GM23338 (cell line): ENCODE measurements around the gene CSTPP1. TPM values are rescaled to one million over a fixed set of nuclear protein-coding genes. Genes with fewer than 3 reads are reported as not detected.

Source experiments
- ATAC-seq: fragments of 200-7000 bp; cut with Tn5 transposase; 3 replicates; pipeline ENCODE4 v1.9.1; 2020
- DNase-seq: peaks from one replicate; pipeline ENCODE4 v3.0.0-alpha.2; 2015; ENCODE audit warnings: low spot score
- H2AFZ ChIP-seq: fragments of 200-600 bp; sonication (generic); 2 replicates; pipeline ENCODE4 v1.8.0; 2016; ENCODE audit warnings: antibody characterized with exemption, mild to moderate bottlenecking, moderate library complexity
- H3F3A ChIP-seq: fragments of 200-600 bp; sonication (generic); replicated peaks from 2 replicates; pipeline ENCODE4 v1.8.0; 2017; ENCODE audit warnings: antibody characterized with exemption, mixed run types, low read depth
- H3K27ac ChIP-seq: fragments of 200-600 bp; sonication (generic); 2 replicates; pipeline ENCODE4 v1.6.1; 2016; ENCODE audit warnings: low read depth
- H3K27me3 ChIP-seq: fragments of 200-600 bp; sonication (generic); 2 replicates; pipeline ENCODE4 v1.8.0; 2016; ENCODE audit warnings: mild to moderate bottlenecking, mixed run types, moderate library complexity; ENCODE audit not compliant: insufficient read depth
- H3K36me3 ChIP-seq: fragments of 200-600 bp; sonication (generic); 2 replicates; pipeline ENCODE4 v1.8.0; 2016; ENCODE audit warnings: mild to moderate bottlenecking; ENCODE audit not compliant: insufficient read depth
- H3K4me1 ChIP-seq: fragments of 200-600 bp; sonication (generic); 2 replicates; pipeline ENCODE4 v1.8.0; 2016; ENCODE audit warnings: mild to moderate bottlenecking, moderate library complexity; ENCODE audit not compliant: insufficient read depth
- H3K4me2 ChIP-seq: fragments of 200-600 bp; sonication (generic); 2 replicates; pipeline ENCODE4 v1.7.1; 2017; ENCODE audit warnings: mixed run types
- H3K4me3 ChIP-seq: fragments of 200-600 bp; sonication (generic); 2 replicates; pipeline ENCODE4 v1.6.1; 2016; ENCODE audit warnings: mixed run types
- H3K79me2 ChIP-seq: fragments of 200-600 bp; sonication (generic); replicated peaks from 2 replicates; pipeline ENCODE4 v1.8.0; 2017; ENCODE audit warnings: mild to moderate bottlenecking; ENCODE audit not compliant: insufficient read depth
- H3K9me2 ChIP-seq: fragments of 200-600 bp; sonication (generic); 2 replicates; pipeline ENCODE4 v1.8.0; 2017; ENCODE audit not compliant: insufficient read depth
- H4K20me1 ChIP-seq: fragments of 200-600 bp; sonication (generic); replicated peaks from 2 replicates; pipeline ENCODE4 v1.8.0; 2017; ENCODE audit warnings: mild to moderate bottlenecking; ENCODE audit not compliant: insufficient read depth
- H3K27ac Mint-ChIP-seq: 2 replicates; pipeline ENCODE4 v1.8.0; 2020; ENCODE audit warnings: inconsistent platforms, mild to moderate bottlenecking, moderate library complexity, mixed read lengths
- H3K27me3 Mint-ChIP-seq: 3 replicates; pipeline ENCODE4 v1.8.0; 2022; ENCODE audit warnings: low read depth, mild to moderate bottlenecking, moderate library complexity, mixed read lengths, inconsistent platforms; ENCODE audit not compliant: insufficient read depth, poor library complexity
- H3K36me3 Mint-ChIP-seq: 3 replicates; pipeline ENCODE4 v1.8.0; 2021; ENCODE audit warnings: low read depth, mild to moderate bottlenecking, inconsistent platforms, moderate library complexity, mixed read lengths
- H3K4me1 Mint-ChIP-seq: 3 replicates; pipeline ENCODE4 v1.8.0; 2020; ENCODE audit warnings: mild to moderate bottlenecking, inconsistent platforms, mixed read lengths
- H3K4me3 Mint-ChIP-seq: 3 replicates; pipeline ENCODE4 v1.8.0; 2021; ENCODE audit warnings: moderate library complexity, mild to moderate bottlenecking, inconsistent platforms, mixed read lengths
- H3K9me3 Mint-ChIP-seq: 3 replicates; pipeline ENCODE4 v1.8.0; 2020; ENCODE audit warnings: moderate library complexity, mild to moderate bottlenecking, inconsistent platforms, mixed read lengths
- CREB1 ChIP-seq: fragments of 250-450 bp; sonication (Bioruptor Pico); IDR thresholded peaks from 2 replicates; pipeline ENCODE4 v1.5.0; 2020; ENCODE audit warnings: low read depth, mild to moderate bottlenecking, moderate library complexity
- ETS1 ChIP-seq: IDR thresholded peaks from 2 replicates; pipeline ENCODE4 v1.6.1; 2016; ENCODE audit warnings: antibody characterized with exemption
- EZH2 ChIP-seq: fragments of 200-600 bp; sonication (generic); IDR thresholded peaks from one replicate; pipeline ENCODE4 v1.8.0; 2017; ENCODE audit warnings: antibody characterized with exemption, mild to moderate bottlenecking, low read depth; ENCODE audit not compliant: unreplicated experiment
- JUNB ChIP-seq: IDR thresholded peaks from one replicate; pipeline ENCODE4 v1.6.1; 2016; ENCODE audit warnings: antibody characterized with exemption; ENCODE audit not compliant: unreplicated experiment
- NANOG ChIP-seq: IDR thresholded peaks from 2 replicates; pipeline ENCODE4 v1.6.1; 2016; ENCODE audit warnings: antibody characterized with exemption, borderline replicate concordance
- POLR2AphosphoS5 ChIP-seq: IDR thresholded peaks from 2 replicates; pipeline ENCODE4 v1.6.1; 2016; ENCODE audit warnings: antibody characterized with exemption, low read depth
- REST ChIP-seq: IDR thresholded peaks from one replicate; pipeline ENCODE4 v1.6.1; 2018; ENCODE audit warnings: antibody characterized with exemption; ENCODE audit not compliant: unreplicated experiment
- STAT1 ChIP-seq: IDR thresholded peaks from one replicate; pipeline ENCODE4 v1.6.1; 2016; ENCODE audit warnings: antibody characterized with exemption; ENCODE audit not compliant: unreplicated experiment
- ZNF331 ChIP-seq: fragments of 250-450 bp; sonication (Bioruptor Pico); IDR thresholded peaks from 2 replicates; pipeline ENCODE4 v1.5.0; 2020; ENCODE audit warnings: low read depth, mild to moderate bottlenecking, moderate library complexity
- ZNF462 ChIP-seq: fragments of 250-450 bp; sonication (Bioruptor Pico); IDR thresholded peaks from 2 replicates; pipeline ENCODE4 v1.5.0; 2020; ENCODE audit warnings: mild to moderate bottlenecking, moderate library complexity
- polyA plus RNA-seq: library from polyadenylated mRNA; unstranded; fragments of >200 nt; fragmentation: Nextera tagmentation; extraction: Ambion mirVana; gene quantifications from 2 replicates; pipeline ENCODE4 v1.2.1, GENCODE V29; 2016
- total RNA-seq: library from RNA; depleted of rRNA; stranded (reverse); fragments of >200 nt; shearing (Covaris generic); gene quantifications from 2 replicates; pipeline ENCODE4 v1.2.3, GENCODE V29; 2014

CSTPP1 gene
- total and polyA plus RNA-seq, 2 experiments from 2014 or later = 23.5 to 42.6 TPM

GRCh38 chr11:47001781-47002181 is 65.2 kb downstream of the CSTPP1 start:
- ATAC-seq (no peak), DNase-seq (peak; percentile 27)
- no peak overlapping the region for H3K27ac ChIP-seq
- Mint-ChIP-seq H3K4me3 (no peak overlapping the region), H3K27me3 (no peaks in the 10 kb centered on the region), H3K27ac (no peak overlapping the region), H3K36me3 (no peaks in the 10 kb centered on the region; the same call in 2 of the 3 replicates), H3K9me3 (no peaks in the 10 kb centered on the region), H3K4me1 (peaks cover 11% of the 10 kb centered on the region; the same call in 2 of the 3 replicates)
- TF ChIP-seq NANOG (no peak), REST (no peak), CREB1 (CRISPR knock-in tag) (no peak), ETS1 (no peak), STAT1 (no peak), POLR2AphosphoS5 (no peak), EZH2 (no peak), JUNB (no peak), ZNF462 (CRISPR knock-in tag) (no peak), ZNF331 (CRISPR knock-in tag) (no peak)
- H3K4me3 ChIP-seq = no peak overlapping the region
- H3K4me2 ChIP-seq = no peak overlapping the region
- no peak overlapping the region for H2AFZ ChIP-seq
- no peaks in the 10 kb centered on the region for H3K27me3 ChIP-seq
- H3K36me3 ChIP-seq = no peaks in the 10 kb centered on the region
- no peaks in the 10 kb centered on the region for H3K4me1 ChIP-seq
- no peaks in the 10 kb centered on the region for H3F3A ChIP-seq
- H4K20me1 ChIP-seq = no peaks in the 10 kb centered on the region; the same call in 1 of the 2 replicates
- no peaks in the 10 kb centered on the region for H3K79me2 ChIP-seq
- H3K9me2 ChIP-seq = no peaks in the 10 kb centered on the region
